Measurements from ENCODE around the gene ATP6V1F. TPM values are rescaled to one million over a fixed set of nuclear protein-coding genes. Genes with fewer than 3 reads are reported as not detected.

The ATP6V1F gene
- polyA plus RNA-seq, 1 experiment = 150 TPM

GRCh38 chr7:128902761-128903585, 40.3 kb downstream of the ATP6V1F start:
- no peaks in the 10 kb centered on the region for H3K9me3 ChIP-seq (ENCODE audit: control insufficient read depth, insufficient read depth, low read length)
- ChIA-PET POLR2A (no interaction called here), CTCF (interaction anchor here (0.6 to 3.4 kb wide), 4 partner anchors 19 to 443 kb away, joined by 3 to 43 read pairs (median 4); no protein-coding TSS in a partner anchor)
- H3K27ac ChIP-seq (ENCODE audit: low read depth, low read length) = no peak overlapping the region
- no peak overlapping the region for H3K4me3 ChIP-seq (ENCODE audit: low read depth, low read length)
- peaks cover 15% of the 10 kb centered on the region for H3K27me3 ChIP-seq (ENCODE audit: control insufficient read depth, insufficient read depth, low read length)
- TF ChIP-seq CTCF (IDR thresholded peaks at IDR 0.05; ENCODE audit: low read depth, low read length) = no peak
- DNase-seq (ENCODE audit: low read depth, low spot score) = no peak

- Histone ChIP-seq H3K4me3 (ENCODE audit: low read depth, low read length) (no peak overlapping the region), H3K9me3 (ENCODE audit: control insufficient read depth, insufficient read depth, low read length) (no peaks in the 10 kb centered on the region), H3K27me3 (ENCODE audit: control insufficient read depth, insufficient read depth, low read length) (peaks cover 18% of the 10 kb centered on the region), H3K27ac (ENCODE audit: low read depth, low read length) (no peak overlapping the region)
- ChIA-PET CTCF (interaction anchor here (0.5 to 3.4 kb wide), 5 partner anchors 20 to 970 kb away, joined by 3 to 43 read pairs (median 4); no protein-coding TSS in a partner anchor), POLR2A (no interaction called here)
- TF ChIP-seq CTCF (IDR thresholded peaks at IDR 0.05; ENCODE audit: low read depth, low read length) = no peak
- DNase-seq (ENCODE audit: low read depth, low spot score) = no peak
These were observed 41.1 kb downstream of the ATP6V1F start for GRCh38 chr7:128903621-128904361.

- H3K27ac ChIP-seq (ENCODE audit: low read depth, low read length) = no peak overlapping the region
- H3K9me3 ChIP-seq (ENCODE audit: control insufficient read depth, insufficient read depth, low read length) = no peaks in the 10 kb centered on the region
- H3K27me3 ChIP-seq (ENCODE audit: control insufficient read depth, insufficient read depth, low read length) = peaks cover 18% of the 10 kb centered on the region
- DNase-seq (ENCODE audit: low read depth, low spot score) = no peak
- no peak overlapping the region for H3K4me3 ChIP-seq (ENCODE audit: low read depth, low read length)
- peak; percentile 65 for TF ChIP-seq CTCF (IDR thresholded peaks at IDR 0.05; ENCODE audit: low read depth, low read length)
- ChIA-PET CTCF (interaction anchor here (0.6 to 3.4 kb wide), 3 partner anchors 183 to 969 kb away, joined by 3 to 43 read pairs (median 3); no protein-coding TSS in a partner anchor), POLR2A (no interaction called here)
These were observed 41.9 kb downstream of the ATP6V1F start for GRCh38 chr7:128904381-128905197.

- POLR2A ChIA-PET = no interaction called here
- H3K27me3 ChIP-seq (ENCODE audit: control insufficient read depth, insufficient read depth, low read length) = peaks cover 30% of the 10 kb centered on the region
- no peak for TF ChIP-seq CTCF (IDR thresholded peaks at IDR 0.05; ENCODE audit: low read depth, low read length)
- no peak overlapping the region for H3K27ac ChIP-seq (ENCODE audit: low read depth, low read length)
- no peak for DNase-seq (ENCODE audit: low read depth, low spot score)
- CTCF ChIA-PET = interaction anchor here (1.1 kb wide), 1 partner anchor 186 kb away, joined by 4 read pairs; no protein-coding TSS in a partner anchor
- H3K9me3 ChIP-seq (ENCODE audit: control insufficient read depth, insufficient read depth, low read length) = no peaks in the 10 kb centered on the region; the same call in 1 of the 2 replicates
- H3K4me3 ChIP-seq (ENCODE audit: low read depth, low read length) = no peak overlapping the region
These were observed 43.5 kb downstream of the ATP6V1F start for GRCh38 chr7:128906001-128906765.

All from AG04450 (cell line).